Left ventricle myocardium inferior (tissue), 1 donor: ENCODE measurements around the gene DZIP1L. TPM values are rescaled to one million over a fixed set of nuclear protein-coding genes. Genes with fewer than 3 reads are reported as not detected.
"Not testable (repeated sequence)": the region's sequence is repeated elsewhere in the genome, so short reads cannot be mapped to it uniquely, and the experiment has no call there.

Source experiments
- DNase-seq: peaks from one replicate; pipeline ENCODE4 v3.0.0-alpha.2; 2020
- H3K27ac ChIP-seq: fragments of 200-600 bp; replicated peaks from 2 replicates; pipeline ENCODE4 v1.8.0; 2021
- H3K27me3 ChIP-seq: fragments of 200-600 bp; 2 replicates; pipeline ENCODE4 v1.8.0; 2021; ENCODE audit warnings: low read depth
- H3K36me3 ChIP-seq: fragments of 200-600 bp; 2 replicates; pipeline ENCODE4 v1.8.0; 2021
- H3K4me1 ChIP-seq: fragments of 200-600 bp; 2 replicates; pipeline ENCODE4 v1.8.0; 2021
- H3K4me3 ChIP-seq: fragments of 200-600 bp; 2 replicates; pipeline ENCODE4 v1.8.0; 2021; ENCODE audit warnings: mild to moderate bottlenecking, moderate library complexity
- H3K9me3 ChIP-seq: fragments of 200-600 bp; replicated peaks from 2 replicates; pipeline ENCODE4 v1.8.0; 2021
- intact Hi-C: fragments of 100-400 bp; cut with micrococcal nuclease; formaldehyde crosslinking; loops from one replicate; pipeline ENCODE4 v1.11.0; 2022
- total RNA-seq: library from RNA; stranded (reverse); fragmentation: NEBNext Ultra II Directional; extraction: Animal tissue kit (Norgen Biotek cat#: 25700); gene quantifications from one replicate; pipeline ENCODE4 v1.2.1, GENCODE V29; 2021
- TF ChIP-seq, protein P1 (sequence below): fragments of 200-600 bp; IDR thresholded peaks from 2 replicates; pipeline ENCODE4 v1.8.0; 2021; ENCODE audit warnings: antibody characterized with exemption, mild to moderate bottlenecking, borderline replicate concordance
- donor health status: DM: no; HTN: yes; CAD: no; lungs with severe emphysema.

DZIP1L gene
- total RNA-seq, 1 donor from 2014 or later = 4.7 TPM

DNA sequence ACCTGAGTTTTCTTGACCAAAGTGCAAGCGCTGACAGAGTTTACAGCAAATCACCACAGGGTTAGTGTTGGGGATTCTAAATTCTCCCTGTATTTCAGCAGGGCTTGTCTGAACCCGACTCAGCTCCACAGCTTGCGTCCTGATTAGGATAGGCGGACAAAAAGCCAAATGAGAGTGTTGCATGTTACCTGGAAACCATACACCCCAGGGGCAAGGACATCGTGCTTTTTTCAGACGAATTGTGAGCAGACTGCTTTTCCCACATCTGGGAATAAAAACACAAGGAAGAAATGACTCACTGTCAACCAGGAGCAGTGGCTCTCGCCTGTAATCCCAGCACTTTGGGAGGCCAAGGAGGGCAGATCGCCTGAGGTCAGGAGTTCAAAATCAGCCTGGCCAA lies 3.0 kb downstream of the DZIP1L start:
- Histone ChIP-seq H3K9me3 (no peaks in the 10 kb centered on the region), H3K27ac (no peak overlapping the region), H3K36me3 (peaks cover 3% of the 10 kb centered on the region), H3K27me3 (no peaks in the 10 kb centered on the region), H3K4me1 (peaks cover 29% of the 10 kb centered on the region), H3K4me3 (no peak overlapping the region)
- TF ChIP-seq, protein P1, sequence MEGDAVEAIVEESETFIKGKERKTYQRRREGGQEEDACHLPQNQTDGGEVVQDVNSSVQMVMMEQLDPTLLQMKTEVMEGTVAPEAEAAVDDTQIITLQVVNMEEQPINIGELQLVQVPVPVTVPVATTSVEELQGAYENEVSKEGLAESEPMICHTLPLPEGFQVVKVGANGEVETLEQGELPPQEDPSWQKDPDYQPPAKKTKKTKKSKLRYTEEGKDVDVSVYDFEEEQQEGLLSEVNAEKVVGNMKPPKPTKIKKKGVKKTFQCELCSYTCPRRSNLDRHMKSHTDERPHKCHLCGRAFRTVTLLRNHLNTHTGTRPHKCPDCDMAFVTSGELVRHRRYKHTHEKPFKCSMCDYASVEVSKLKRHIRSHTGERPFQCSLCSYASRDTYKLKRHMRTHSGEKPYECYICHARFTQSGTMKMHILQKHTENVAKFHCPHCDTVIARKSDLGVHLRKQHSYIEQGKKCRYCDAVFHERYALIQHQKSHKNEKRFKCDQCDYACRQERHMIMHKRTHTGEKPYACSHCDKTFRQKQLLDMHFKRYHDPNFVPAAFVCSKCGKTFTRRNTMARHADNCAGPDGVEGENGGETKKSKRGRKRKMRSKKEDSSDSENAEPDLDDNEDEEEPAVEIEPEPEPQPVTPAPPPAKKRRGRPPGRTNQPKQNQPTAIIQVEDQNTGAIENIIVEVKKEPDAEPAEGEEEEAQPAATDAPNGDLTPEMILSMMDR = no peak
- intact Hi-C loops = no loop called here
- no peak for DNase-seq

DNA sequence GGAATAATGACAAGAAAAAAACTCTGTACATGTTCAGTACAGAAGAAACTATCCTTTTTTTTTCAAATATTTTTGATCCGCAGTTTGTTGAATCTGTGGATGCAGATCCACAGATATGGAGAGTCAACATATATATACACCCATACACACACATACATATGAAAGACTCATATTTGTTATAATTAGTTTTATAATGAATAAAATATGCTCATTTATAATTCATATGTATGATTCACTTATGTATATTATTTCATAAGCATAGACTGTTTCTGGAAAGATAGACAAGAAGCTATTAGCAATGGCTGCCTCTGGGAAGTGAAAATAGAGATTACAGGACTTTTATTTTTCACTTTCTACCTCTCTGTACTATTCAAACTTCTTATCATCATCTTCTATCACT lies 9.8 kb downstream of the DZIP1L start:
- TF ChIP-seq, protein P1 = no peak
- DNase-seq = no peak

DNA sequence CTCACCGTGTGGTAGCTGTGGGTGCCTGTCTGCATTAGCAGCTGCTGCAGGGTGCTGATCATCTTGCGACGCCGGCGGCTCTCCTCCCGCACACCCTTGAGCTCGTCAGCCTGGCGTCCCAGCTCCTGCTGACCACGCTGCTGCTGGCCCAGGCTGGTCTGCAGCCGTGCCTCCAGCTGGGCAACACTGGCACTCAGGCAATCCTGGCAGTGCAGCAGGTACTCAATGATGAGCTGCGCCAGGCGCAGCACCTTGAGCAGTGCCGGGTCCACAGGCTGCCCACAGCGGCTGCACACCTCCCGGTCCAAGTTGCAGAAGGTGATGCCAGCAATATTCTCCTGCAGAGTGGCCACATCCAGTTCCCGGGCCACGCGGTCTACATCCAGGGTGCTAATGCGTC lies 11.9 kb downstream of the DZIP1L start:
- H3K4me3 ChIP-seq = no peak overlapping the region
- H3K36me3 ChIP-seq = peaks cover 34% of the 10 kb centered on the region
- no peak overlapping the region for H3K27ac ChIP-seq
- no peaks in the 10 kb centered on the region for H3K4me1 ChIP-seq
- DNase-seq = no peak
- no peaks in the 10 kb centered on the region for H3K27me3 ChIP-seq
- intact Hi-C loops = no loop called here
- TF ChIP-seq, protein P1 = no peak
- H3K9me3 ChIP-seq = no peaks in the 10 kb centered on the region

More for the DNA sequence above, 9.8 kb downstream of the DZIP1L start:
- H3K27ac ChIP-seq = no peak overlapping the region
- no peak overlapping the region for H3K4me3 ChIP-seq
- H3K36me3 ChIP-seq = peaks cover 33% of the 10 kb centered on the region
- no peaks in the 10 kb centered on the region for H3K4me1 ChIP-seq
- H3K9me3 ChIP-seq = no peaks in the 10 kb centered on the region
- intact Hi-C loops = no loop called here
- H3K27me3 ChIP-seq = no peaks in the 10 kb centered on the region

DNA sequence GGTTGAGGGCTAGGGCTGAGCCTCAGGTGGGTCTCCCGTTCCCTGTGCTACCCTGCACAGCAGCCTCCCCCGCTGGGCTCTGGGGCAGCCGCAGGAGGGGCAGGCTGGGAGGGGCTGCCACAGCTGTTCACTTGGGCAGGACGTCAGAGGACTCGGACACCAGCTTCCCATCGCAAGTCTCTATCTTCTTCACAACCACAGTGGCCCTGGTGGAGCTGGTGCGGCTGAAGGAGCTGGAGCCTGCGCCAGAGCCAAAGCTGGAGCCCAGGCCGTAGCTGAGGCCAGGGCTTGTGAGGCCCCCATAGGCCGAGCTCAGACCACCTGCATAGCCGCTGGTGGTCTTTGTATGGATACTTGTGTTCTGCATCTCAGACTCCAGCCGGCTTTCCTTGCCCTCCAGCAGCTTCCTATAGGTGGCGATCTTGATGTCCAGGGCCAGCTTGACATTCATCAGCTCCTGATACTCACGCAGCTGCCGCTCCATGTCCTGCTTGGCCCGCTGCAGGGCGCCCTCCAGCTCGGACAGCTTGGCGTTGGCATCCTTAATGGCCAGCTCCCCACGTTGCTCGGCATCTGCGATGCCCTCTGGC lies 14.0 kb downstream of the DZIP1L start:
- H3K4me1 ChIP-seq, H3K27me3 ChIP-seq, H3K27ac ChIP-seq, H3K9me3 ChIP-seq, DNase-seq, H3K4me3 ChIP-seq, intact Hi-C loops: not testable (repeated sequence)
- H3K36me3 ChIP-seq = peaks cover 38% of the 10 kb centered on the region

DNA sequence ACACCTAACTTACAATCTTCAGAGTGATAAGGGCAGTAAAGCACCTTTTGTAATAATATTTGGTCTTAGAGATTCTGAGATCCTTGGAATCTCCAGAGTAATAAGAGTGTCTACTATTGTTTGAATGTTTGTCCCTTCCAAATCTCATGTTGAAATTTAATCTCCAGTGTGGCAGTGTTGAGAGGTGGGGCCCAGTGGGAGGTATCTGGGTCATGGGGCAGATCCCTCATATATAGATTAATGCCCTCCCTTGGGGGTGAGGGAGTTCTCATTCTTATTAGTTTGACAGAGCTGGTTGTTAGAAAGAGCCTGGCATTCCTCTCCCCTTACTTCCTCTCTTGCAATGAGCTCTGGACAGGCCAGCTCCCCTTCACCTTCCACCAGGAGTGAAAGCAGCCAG lies 16.0 kb downstream of the DZIP1L start:
- peaks cover 49% of the 10 kb centered on the region for H3K36me3 ChIP-seq
- no peak for DNase-seq
- H3K4me1 ChIP-seq = no peaks in the 10 kb centered on the region
- intact Hi-C loops = no loop called here
- no peak overlapping the region for H3K4me3 ChIP-seq
- TF ChIP-seq, protein P1 = no peak
- no peaks in the 10 kb centered on the region for H3K27me3 ChIP-seq
- no peak overlapping the region for H3K27ac ChIP-seq
- no peaks in the 10 kb centered on the region for H3K9me3 ChIP-seq

DNA sequence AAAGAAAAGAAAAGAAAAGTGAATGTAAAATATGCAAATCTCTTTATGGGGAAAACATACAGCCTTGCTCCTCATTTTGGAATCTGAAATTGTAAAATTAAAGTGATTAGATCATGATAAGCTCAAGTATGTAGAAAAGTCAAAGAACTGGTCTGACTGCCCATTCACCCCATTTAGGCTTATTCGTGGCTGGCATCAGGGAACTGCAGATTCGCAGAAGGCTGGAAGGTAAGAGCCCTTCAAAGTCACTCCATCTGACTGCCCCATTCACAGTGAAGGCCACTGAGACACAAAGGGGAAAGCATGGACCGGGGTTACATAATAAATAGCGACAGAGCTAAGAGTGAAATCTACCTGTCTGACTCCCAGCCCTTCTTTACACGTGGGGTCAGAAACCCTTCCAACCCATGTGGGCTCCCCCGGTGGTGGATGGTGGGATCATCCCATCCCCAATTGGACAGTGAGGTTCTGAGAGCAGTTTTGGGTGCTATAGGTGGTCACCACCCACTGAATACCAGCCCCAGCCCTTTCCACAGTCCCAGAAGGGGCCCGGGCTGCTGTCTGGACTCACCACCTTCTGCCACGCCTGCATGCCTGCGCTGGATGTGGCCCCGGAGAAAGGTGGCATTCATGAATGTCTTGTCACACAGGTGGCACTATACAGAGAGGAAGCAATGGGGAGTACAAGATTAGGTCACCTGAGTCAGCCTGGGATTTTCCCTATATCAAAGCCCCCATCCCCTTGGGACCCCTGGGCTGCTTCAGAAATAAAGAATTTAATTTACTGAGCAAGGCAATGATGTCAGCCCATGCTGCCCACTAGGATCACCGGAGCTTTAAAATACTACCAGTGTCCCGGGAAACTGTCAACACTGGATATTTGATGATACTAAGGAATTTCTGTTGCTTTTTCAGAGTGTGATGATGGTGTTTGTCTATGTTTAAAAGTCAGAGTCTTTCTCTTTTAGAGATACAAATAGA lies 17.9 kb downstream of the DZIP1L start:
- Histone ChIP-seq H3K4me3 (no peak overlapping the region), H3K9me3 (peaks cover 6% of the 10 kb centered on the region), H3K27me3 (no peaks in the 10 kb centered on the region), H3K27ac (no peak overlapping the region), H3K4me1 (no peaks in the 10 kb centered on the region), H3K36me3 (peaks cover 55% of the 10 kb centered on the region)
- intact Hi-C loops = no loop called here
- no peak for DNase-seq
- TF ChIP-seq, protein P1 = peak; percentile 23
